ENCODE results near the gene CFC1.
"Not testable (repeated sequence)": the region's sequence is repeated elsewhere in the genome, so short reads cannot be mapped to it uniquely, and the experiment has no call there.

The CFC1 gene

GRCh38 chr2:130588688-130589458 is 10.5 kb downstream of the CFC1 start:
- DNase-seq (ENCODE audit: low read depth in 2 of 2); H3K4me3 ChIP-seq (replicated peaks in 1 of 2; ENCODE audit: low read depth in 2 of 2, low read length in 2 of 2): not testable (repeated sequence)

GRCh38 chr2:130584726-130585125 is 14.6 kb downstream of the CFC1 start:
- DNase-seq (ENCODE audit: low read depth in 2 of 2); H3K4me3 ChIP-seq (replicated peaks in 1 of 2; ENCODE audit: low read depth in 2 of 2, low read length in 2 of 2): not testable (repeated sequence)

GRCh38 chr2:130583582-130583981 is 15.8 kb downstream of the CFC1 start:
- DNase-seq (ENCODE audit: low read depth in 2 of 2); H3K4me3 ChIP-seq (replicated peaks in 1 of 2; ENCODE audit: low read depth in 2 of 2, low read length in 2 of 2): not testable (repeated sequence)

GRCh38 chr2:130582970-130583369 is 16.4 kb downstream of the CFC1 start:
- DNase-seq (ENCODE audit: low read depth in 2 of 2); H3K4me3 ChIP-seq (replicated peaks in 1 of 2; ENCODE audit: low read depth in 2 of 2, low read length in 2 of 2): not testable (repeated sequence)

GRCh38 chr2:130581491-130581890 is 17.9 kb downstream of the CFC1 start:
- not testable (repeated sequence) for DNase-seq (ENCODE audit: low read depth in 2 of 2); H3K4me3 ChIP-seq (replicated peaks in 1 of 2; ENCODE audit: low read depth in 2 of 2, low read length in 2 of 2)

- not testable (repeated sequence) for DNase-seq (ENCODE audit: low read depth in 2 of 2); H3K4me3 ChIP-seq (replicated peaks in 1 of 2; ENCODE audit: low read depth in 2 of 2, low read length in 2 of 2)
Measured at GRCh38 chr2:130579121-130579520, 20.3 kb downstream of the CFC1 start.

- not testable (repeated sequence) for H3K4me3 ChIP-seq (replicated peaks in 1 of 2; ENCODE audit: low read depth in 2 of 2, low read length in 2 of 2); DNase-seq (ENCODE audit: low read depth in 2 of 2)
Measured at GRCh38 chr2:130577559-130577958, 21.8 kb downstream of the CFC1 start.

GRCh38 chr2:130576209-130576784 is 23.1 kb downstream of the CFC1 start:
- DNase-seq (ENCODE audit: low read depth in 2 of 2); H3K4me3 ChIP-seq (replicated peaks in 1 of 2; ENCODE audit: low read depth in 2 of 2, low read length in 2 of 2): not testable (repeated sequence)

GRCh38 chr2:130574230-130574629 is 25.1 kb downstream of the CFC1 start:
- not testable (repeated sequence) for DNase-seq (ENCODE audit: low read depth in 2 of 2)

GRCh38 chr2:130571929-130572328 is 27.4 kb downstream of the CFC1 start:
- not testable (repeated sequence) for DNase-seq (ENCODE audit: low read depth in 2 of 2); H3K4me3 ChIP-seq (replicated peaks in 1 of 2; ENCODE audit: low read depth in 2 of 2, low read length in 2 of 2)

More at GRCh38 chr2:130574230-130574629, 25.1 kb downstream of the CFC1 start:
- not testable (repeated sequence) for H3K4me3 ChIP-seq (replicated peaks in 1 of 2; ENCODE audit: low read depth in 2 of 2, low read length in 2 of 2)

GRCh38 chr2:130566165-130566564 is 33.2 kb downstream of the CFC1 start:
- DNase-seq (ENCODE audit: low read depth in 2 of 2); H3K4me3 ChIP-seq (replicated peaks in 1 of 2; ENCODE audit: low read depth in 2 of 2, low read length in 2 of 2): not testable (repeated sequence)

- DNase-seq (ENCODE audit: low read depth in 2 of 2); H3K4me3 ChIP-seq (replicated peaks in 1 of 2; ENCODE audit: low read depth in 2 of 2, low read length in 2 of 2): not testable (repeated sequence)
Measured at GRCh38 chr2:130556441-130556840, 42.9 kb downstream of the CFC1 start.

GRCh38 chr2:130554178-130554577 is 45.2 kb downstream of the CFC1 start:
- DNase-seq (ENCODE audit: low read depth in 2 of 2) = not testable (repeated sequence)

GRCh38 chr2:130549475-130549874 is 49.9 kb downstream of the CFC1 start:
- not testable (repeated sequence) for DNase-seq (ENCODE audit: low read depth in 2 of 2); H3K4me3 ChIP-seq (replicated peaks in 1 of 2; ENCODE audit: low read depth in 2 of 2, low read length in 2 of 2)

More at GRCh38 chr2:130554178-130554577, 45.2 kb downstream of the CFC1 start:
- H3K4me3 ChIP-seq (replicated peaks in 1 of 2; ENCODE audit: low read depth in 2 of 2, low read length in 2 of 2) = not testable (repeated sequence)

- H3K4me3 ChIP-seq (replicated peaks in 1 of 2; ENCODE audit: low read depth in 2 of 2, low read length in 2 of 2); DNase-seq (ENCODE audit: low read depth in 2 of 2): not testable (repeated sequence)
Measured at GRCh38 chr2:130548418-130548817, 51.0 kb downstream of the CFC1 start.

- H3K4me3 ChIP-seq (replicated peaks in 1 of 2; ENCODE audit: low read depth in 2 of 2, low read length in 2 of 2); DNase-seq (ENCODE audit: low read depth in 2 of 2): not testable (repeated sequence)
Measured at GRCh38 chr2:130544978-130545377, 54.4 kb downstream of the CFC1 start.

- DNase-seq (ENCODE audit: low read depth in 2 of 2); H3K4me3 ChIP-seq (replicated peaks in 1 of 2; ENCODE audit: low read depth in 2 of 2, low read length in 2 of 2): not testable (repeated sequence)
Measured at GRCh38 chr2:130543785-130544528, 55.4 kb downstream of the CFC1 start.

- DNase-seq (ENCODE audit: low read depth in 2 of 2); H3K4me3 ChIP-seq (replicated peaks in 1 of 2; ENCODE audit: low read depth in 2 of 2, low read length in 2 of 2): not testable (repeated sequence)
Measured at GRCh38 chr2:130542789-130543188, 56.6 kb downstream of the CFC1 start.

All from cardiac fibroblast (primary cell).